ENCODE data around the gene TEAD4.
A peak's percentile ranks its signal among the peaks of the same experiment; 100 is the strongest.

Gene TEAD4

DNA sequence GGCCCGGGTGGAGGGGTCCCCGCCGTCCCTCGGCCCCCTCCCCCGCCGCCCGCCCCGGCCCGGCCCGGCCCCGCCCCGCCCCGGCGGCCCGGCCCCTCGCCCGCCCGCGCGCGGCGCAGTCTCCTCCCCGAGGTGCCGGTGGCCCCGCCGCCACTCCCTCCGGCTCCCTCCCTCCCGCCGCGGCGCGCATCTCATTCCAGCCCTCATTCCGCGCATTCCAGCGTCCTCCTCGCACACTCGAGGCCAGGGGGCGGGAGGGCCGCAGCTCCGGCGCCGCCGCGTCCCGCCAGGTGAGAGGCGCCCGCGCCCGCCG lies at the start of gene TEAD4:
Gene TEAD4, plus strand, starts transcription at position 206 of the 313 bp plus-strand sequence.
- DNase-seq, result no peak

DNA sequence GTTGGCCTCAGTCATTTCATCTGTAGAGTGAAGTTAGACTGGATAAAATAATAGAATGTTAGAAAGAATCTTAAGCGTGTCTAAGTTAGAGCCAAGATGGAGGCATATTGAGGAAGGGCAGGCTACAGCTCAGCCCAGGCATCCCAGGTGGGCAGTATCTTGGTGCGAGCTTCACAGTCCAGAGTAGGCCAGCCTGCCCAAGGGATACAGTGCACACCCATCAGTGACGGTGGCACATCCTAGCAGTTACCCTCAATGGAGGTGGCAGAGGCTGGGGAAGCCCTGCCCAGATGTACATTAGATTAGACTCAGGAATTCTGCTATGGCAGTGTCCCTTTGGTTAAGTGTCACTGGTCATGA lies 47.0 kb upstream of the TEAD4 start:
- no peak for DNase-seq

DNA sequence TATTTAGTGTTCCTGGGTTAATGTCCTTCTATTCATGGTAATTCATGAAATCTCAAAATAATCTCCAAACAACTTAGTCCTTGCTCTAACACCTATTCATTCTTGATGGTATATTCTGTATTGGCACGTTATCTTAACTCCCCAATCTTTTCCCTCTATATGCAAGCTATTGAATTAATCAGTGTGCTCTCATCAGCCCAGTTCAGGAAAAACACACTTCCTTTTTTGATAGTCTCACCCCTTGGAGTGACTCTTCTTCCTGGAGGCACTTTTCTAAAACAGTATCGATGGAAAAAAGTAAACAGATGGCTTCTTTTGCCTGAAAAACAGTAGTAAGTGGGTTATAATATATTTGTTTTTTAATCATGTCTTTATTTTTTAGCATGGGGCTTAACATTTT lies 39.9 kb upstream of the TEAD4 start:
- DNase-seq, result no peak

- DNase-seq, result no peak
Observed at GRCh38 chr12:2922329-2922728, 36.9 kb upstream of the TEAD4 start.

GRCh38 chr12:2923057-2923456 lies 36.1 kb upstream of the TEAD4 start:
- no peak for DNase-seq

- no peak for DNase-seq
Observed at GRCh38 chr12:2924019-2924418, 35.2 kb upstream of the TEAD4 start.

- no peak for DNase-seq
Observed at GRCh38 chr12:2925322-2925995, 33.7 kb upstream of the TEAD4 start.

DNA sequence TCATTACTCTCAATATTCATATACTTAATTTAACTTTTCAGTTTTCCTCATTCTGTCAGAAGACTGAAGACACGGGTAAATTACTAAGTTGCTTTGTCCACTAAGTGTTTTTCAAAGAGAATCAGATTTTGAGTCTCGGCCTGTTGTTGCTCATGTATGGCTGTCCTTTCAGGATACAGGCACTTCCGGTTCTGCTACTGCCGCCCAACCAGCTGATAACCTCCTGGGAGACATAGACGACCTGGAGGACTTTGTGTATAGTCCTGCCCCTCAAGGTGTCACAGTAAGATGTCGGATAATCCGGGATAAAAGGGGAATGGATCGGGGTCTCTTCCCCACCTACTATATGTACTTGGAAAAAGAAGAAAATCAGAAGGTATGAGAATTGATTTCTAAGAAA lies 28.3 kb upstream of the TEAD4 start:
- no peak for DNase-seq

DNA sequence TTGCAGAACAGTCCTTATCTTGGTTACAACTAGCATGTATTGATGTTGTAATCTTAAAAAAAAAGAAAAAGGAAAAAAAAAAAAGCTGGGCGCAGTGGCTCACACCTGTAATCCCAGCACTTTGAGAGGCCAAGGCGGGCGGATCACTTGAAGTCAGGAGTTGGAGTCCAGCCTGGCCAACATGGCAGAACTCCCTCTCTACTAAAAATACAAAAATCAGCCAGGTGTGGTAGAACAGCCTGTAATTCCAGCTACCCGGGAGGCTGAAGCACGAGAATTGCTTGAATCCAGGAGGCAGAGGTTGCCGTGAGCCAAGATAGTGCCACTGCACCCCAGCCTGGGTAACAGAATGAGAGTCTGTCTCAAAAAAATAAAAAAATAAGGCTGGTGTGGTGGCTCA lies 25.6 kb upstream of the TEAD4 start:
- no peak for DNase-seq

- no peak for DNase-seq
Observed at GRCh38 chr12:2934371-2934770, 24.8 kb upstream of the TEAD4 start.

- DNase-seq, result no peak
Observed at GRCh38 chr12:2936301-2936700, 22.9 kb upstream of the TEAD4 start.

- no peak for DNase-seq
Observed at GRCh38 chr12:2937500-2937899, 21.7 kb upstream of the TEAD4 start.

DNA sequence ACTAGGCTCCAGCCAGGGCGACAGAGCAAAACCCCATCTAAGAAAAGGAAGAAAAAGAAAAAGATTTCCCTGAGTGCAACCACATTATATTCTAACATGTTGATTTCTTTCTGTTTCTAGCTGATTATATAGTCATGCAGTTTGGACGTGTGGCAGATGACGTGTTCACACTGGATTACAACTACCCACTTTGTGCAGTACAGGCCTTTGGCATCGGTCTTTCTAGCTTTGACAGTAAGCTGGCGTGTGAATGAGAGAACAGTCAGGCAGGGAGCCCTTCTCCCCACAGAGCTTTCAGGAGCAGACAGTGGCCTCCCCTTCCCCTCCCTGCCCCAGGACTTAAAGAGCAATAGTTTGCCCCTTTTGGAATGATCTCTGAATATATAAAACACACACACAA lies 20.0 kb upstream of the TEAD4 start:
- DNase-seq, result no peak

- no peak for DNase-seq
Observed at GRCh38 chr12:2940564-2940963, 18.6 kb upstream of the TEAD4 start.

DNA sequence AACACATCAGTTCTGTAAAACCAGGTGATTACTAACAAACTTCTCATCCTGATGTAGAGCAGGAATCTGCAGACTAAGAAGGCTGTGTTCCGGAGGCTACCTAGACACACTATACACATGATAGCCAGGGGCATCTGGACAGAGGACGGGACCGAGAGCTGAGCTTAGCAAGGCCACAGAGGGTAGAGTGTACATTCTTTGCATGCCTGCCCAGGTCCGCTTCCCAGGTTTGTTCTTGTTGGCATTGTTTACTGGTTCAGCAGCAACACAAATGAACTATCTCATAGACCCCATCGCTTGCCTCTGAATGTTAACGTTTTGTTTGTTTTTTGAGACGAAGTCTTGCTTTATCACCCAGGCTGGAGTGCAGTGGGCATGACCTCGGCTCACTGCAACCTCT lies 17.7 kb upstream of the TEAD4 start:
- no peak for DNase-seq

- DNase-seq, result no peak
Observed at GRCh38 chr12:2944401-2945047, 14.7 kb upstream of the TEAD4 start.

DNA sequence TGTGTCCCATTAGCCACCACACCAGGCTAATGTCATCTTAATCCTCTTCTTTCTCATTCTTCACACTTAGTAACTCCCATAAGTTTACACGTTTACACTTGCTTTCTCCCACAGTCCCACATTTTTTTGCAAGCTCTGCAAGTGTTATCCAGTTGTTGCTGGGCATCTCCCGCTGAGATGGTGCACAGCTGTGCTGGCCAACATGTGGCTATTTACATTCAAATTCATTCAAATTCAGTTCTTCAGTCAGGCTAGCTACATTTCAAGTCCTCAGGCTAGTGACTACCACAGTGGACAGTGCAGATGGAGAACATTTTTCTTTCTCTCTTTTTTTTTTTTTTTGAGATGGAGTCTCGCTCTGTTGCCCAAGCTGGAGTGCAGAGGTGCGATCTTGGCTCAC lies 9.8 kb upstream of the TEAD4 start:
- no peak for DNase-seq

DNA sequence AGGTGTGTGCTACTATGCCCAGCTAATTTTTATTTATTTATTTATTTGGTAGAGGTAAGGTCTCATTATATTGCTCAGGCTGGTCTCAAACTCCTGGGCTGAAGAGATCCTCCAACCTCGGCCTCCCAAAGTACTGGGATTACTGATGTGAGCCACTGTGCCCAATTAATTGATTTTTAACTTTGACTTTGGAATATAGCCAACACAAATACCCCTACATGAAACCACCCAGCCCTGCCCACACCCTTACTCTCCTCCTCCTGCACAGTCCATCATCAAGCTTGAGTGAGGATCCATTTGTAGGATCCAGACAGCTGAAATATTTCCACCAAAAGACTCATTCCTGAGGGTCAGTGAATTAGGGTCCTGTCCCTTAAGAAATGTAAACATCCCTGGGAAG lies 3.3 kb upstream of the TEAD4 start:
- no peak for DNase-seq

DNA sequence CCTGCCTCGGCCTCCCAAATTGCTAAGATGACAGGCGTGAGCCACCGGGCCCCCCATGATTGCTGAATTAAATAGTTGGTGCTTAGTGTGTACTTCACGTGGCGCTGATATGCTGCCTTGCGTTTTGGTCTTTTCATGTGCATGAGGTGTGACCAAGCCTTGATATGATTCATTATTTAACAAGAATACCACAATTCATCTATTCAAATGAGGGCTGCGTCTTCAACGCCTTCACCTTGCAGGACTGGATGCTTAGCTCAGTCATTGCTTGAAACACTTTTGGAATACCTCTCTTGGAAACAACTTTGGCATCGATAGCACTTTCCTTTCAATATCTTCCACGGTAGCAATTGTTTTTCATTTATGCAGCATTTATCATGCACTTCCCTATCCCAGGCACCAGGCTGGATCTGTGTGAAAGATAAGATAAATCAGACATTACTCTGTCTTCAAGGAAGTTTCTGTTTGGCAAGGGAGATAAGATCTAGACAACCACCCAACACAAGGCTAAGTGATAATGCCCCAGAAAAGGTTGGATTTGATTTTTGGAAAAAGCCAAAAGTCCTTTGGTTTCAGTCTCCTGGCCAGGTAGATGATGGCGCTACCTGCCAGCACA lies 1.3 kb upstream of the TEAD4 start:
- no peak for DNase-seq

DNA sequence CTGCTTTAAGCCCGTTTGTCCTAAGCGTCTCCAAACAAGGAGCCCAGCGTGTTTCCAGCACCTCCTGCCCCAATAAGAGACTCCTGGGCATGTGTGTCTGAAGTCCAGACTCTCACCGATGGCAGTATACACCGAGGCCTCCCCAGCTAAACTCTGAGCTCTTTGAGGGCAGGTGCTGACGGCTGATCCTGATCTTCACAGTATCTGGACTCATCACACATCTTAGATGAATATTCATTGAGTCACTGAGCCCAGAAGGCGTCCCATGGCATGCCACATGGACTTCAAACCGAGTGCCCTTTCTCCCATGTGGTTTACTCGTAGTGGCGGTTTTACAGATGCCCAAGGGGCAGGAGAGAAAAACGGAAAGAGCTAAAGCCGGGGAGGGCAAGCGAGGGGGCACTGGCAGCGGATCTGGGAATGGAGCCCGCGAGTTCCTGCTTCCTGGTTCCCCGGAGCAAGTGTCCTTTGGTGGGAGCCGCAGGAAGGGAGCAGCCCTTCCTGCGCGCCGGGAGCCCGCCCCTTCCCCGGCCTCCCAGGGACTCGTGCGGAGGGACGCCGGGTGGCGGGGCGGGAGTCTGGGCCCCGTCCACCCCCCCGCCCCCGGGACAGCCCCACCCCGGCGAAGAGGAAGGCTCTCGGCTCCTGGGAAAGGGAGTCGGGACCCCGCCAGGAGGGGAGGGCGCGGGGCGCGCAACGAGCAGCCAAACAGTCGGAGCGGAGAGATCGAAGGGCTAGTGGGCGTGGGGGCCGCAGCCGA lies 585 bp upstream of the TEAD4 start:
- DNase-seq, result peak; percentile 17

DNA sequence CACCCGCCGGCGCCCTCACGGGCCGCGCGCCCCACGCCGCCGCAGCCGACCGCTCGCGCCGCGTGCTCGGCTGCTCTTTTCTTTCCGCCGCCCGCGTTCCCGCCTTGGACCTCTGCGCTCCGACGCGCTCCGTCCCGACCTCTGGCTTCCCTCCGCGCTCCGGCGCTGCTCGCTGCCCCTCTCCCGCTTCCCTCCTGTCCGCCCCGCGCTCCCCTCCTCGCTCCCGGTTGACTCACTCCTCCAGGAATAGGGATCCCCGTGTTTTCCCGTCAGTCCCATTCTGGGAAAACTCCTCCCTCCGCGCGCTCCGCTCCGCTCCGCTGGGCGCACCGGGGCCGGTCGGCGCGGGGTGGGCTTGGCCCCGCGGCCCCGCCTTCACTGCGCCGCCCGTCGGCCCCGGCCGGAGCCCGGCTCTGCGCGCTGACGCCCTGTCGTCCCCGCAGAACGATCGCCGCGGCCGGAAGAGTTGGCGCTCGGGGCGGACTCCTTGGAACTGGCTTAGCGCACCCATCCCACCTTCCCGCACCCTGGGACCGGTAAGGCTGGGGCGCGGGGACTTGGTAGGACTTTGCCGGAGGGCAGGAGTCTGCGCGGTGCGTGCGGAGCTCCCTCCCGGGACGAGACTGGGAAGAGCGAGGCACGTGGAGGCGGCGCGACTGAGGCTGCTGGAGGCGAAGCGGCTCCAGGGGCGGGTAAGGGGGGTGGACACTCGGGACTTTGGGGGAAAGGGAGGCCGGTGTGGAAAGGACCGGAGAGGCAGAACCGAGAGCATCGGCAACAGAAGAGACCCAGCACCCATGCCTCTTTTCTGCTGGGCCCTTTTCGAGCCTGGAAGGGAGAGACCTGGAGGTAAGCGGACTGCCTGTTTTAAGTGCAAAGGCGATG lies 550 bp downstream of the TEAD4 start:
- DNase-seq, result no peak

DNA sequence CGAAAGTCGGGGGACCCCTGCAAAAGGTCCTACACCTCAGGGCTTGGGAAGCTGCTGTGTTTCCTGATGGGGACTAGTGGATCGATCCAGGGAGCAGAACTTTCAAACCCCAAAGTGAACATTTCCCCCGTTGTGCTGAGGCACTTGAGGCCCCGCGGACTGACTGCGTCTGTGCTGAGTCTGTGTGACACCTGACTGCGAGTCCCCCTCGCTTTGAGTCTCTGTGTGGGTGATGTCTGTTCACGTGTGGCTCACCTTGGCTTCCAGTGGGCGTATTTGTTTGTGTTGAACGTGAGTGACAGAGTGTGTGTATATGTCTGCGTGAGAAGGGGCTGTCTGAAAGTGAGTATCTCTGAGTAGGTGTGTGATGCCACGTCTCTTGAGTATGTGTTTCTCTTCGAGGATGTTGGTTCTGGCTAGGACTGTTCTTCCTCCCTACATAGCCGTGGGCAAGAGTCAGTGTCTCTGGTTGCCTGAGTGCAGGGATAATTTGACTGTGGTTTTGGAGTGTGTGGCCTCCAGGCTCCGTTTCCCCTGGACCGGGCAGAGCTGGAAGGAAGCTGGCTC lies 1.3 kb downstream of the TEAD4 start:
- no peak for DNase-seq
